ENCODE data around the gene CACNA1B. TPM values are rescaled to one million over a fixed set of nuclear protein-coding genes. Genes with fewer than 3 reads are reported as not detected.
"Not testable (repeated sequence)": the region's sequence is repeated elsewhere in the genome, so short reads cannot be mapped to it uniquely, and the experiment has no call there.

Gene CACNA1B
- total RNA-seq, 1 donor from 2014 or later: under 0.01 TPM

- not testable (repeated sequence) for H3K9me3 ChIP-seq (ENCODE audit: control insufficient read depth in 3 of 3, low read length in 3 of 3); H3K36me3 ChIP-seq (ENCODE audit: control insufficient read depth in 3 of 3, insufficient read depth in 3 of 3, low read length in 3 of 3); H3K27ac ChIP-seq (ENCODE audit: low read depth, low read length); H3K4me3 ChIP-seq (ENCODE audit: low read length in 3 of 3); H3K9ac ChIP-seq (ENCODE audit: low read depth in 1 of 3, low read length in 3 of 3); H3K4me1 ChIP-seq (ENCODE audit: control insufficient read depth in 3 of 3, insufficient read depth in 3 of 3, low read length in 3 of 3)
- peaks cover 0 to 12% (median 12%) of the 10 kb centered on the region in 3 donors for H3K27me3 ChIP-seq (ENCODE audit: control insufficient read depth in 3 of 3, insufficient read depth in 3 of 3, low read length in 3 of 3)
Observed at GRCh38 chr9:138126090-138126857, 248.7 kb downstream of the CACNA1B start.

- H3K27me3 ChIP-seq (ENCODE audit: control insufficient read depth in 3 of 3, insufficient read depth in 3 of 3, low read length in 3 of 3): peaks cover 0 to 12% (median 11%) of the 10 kb centered on the region in 3 donors
- not testable (repeated sequence) for H3K4me1 ChIP-seq (ENCODE audit: control insufficient read depth in 3 of 3, insufficient read depth in 3 of 3, low read length in 3 of 3); H3K9me3 ChIP-seq (ENCODE audit: control insufficient read depth in 3 of 3, low read length in 3 of 3); H3K27ac ChIP-seq (ENCODE audit: low read depth, low read length); H3K9ac ChIP-seq (ENCODE audit: low read depth in 1 of 3, low read length in 3 of 3); H3K4me3 ChIP-seq (ENCODE audit: low read length in 3 of 3); H3K36me3 ChIP-seq (ENCODE audit: control insufficient read depth in 3 of 3, insufficient read depth in 3 of 3, low read length in 3 of 3)
Observed at GRCh38 chr9:138126858-138127584, 249.4 kb downstream of the CACNA1B start.

- H3K9me3 ChIP-seq (ENCODE audit: control insufficient read depth in 3 of 3, low read length in 3 of 3); H3K4me1 ChIP-seq (ENCODE audit: control insufficient read depth in 3 of 3, insufficient read depth in 3 of 3, low read length in 3 of 3); H3K27ac ChIP-seq (ENCODE audit: low read depth, low read length); H3K9ac ChIP-seq (ENCODE audit: low read depth in 1 of 3, low read length in 3 of 3); H3K4me3 ChIP-seq (ENCODE audit: low read length in 3 of 3); H3K36me3 ChIP-seq (ENCODE audit: control insufficient read depth in 3 of 3, insufficient read depth in 3 of 3, low read length in 3 of 3); H3K27me3 ChIP-seq (ENCODE audit: control insufficient read depth in 3 of 3, insufficient read depth in 3 of 3, low read length in 3 of 3): not testable (repeated sequence)
Observed at GRCh38 chr9:138128027-138128426, 250.4 kb downstream of the CACNA1B start.

- not testable (repeated sequence) for H3K36me3 ChIP-seq (ENCODE audit: control insufficient read depth in 3 of 3, insufficient read depth in 3 of 3, low read length in 3 of 3); H3K4me1 ChIP-seq (ENCODE audit: control insufficient read depth in 3 of 3, insufficient read depth in 3 of 3, low read length in 3 of 3); H3K27ac ChIP-seq (ENCODE audit: low read depth, low read length); H3K9me3 ChIP-seq (ENCODE audit: control insufficient read depth in 3 of 3, low read length in 3 of 3); H3K27me3 ChIP-seq (ENCODE audit: control insufficient read depth in 3 of 3, insufficient read depth in 3 of 3, low read length in 3 of 3); H3K4me3 ChIP-seq (ENCODE audit: low read length in 3 of 3); H3K9ac ChIP-seq (ENCODE audit: low read depth in 1 of 3, low read length in 3 of 3)
Observed at GRCh38 chr9:138129318-138129717, 251.7 kb downstream of the CACNA1B start.

- H3K9me3 ChIP-seq (ENCODE audit: control insufficient read depth in 3 of 3, low read length in 3 of 3); H3K4me3 ChIP-seq (ENCODE audit: low read length in 3 of 3): not testable (repeated sequence)
Observed at GRCh38 chr9:138132946-138133705, 255.5 kb downstream of the CACNA1B start.

GRCh38 chr9:138134581-138134980, 257.0 kb downstream of the CACNA1B start:
- H3K27me3 ChIP-seq (ENCODE audit: control insufficient read depth in 3 of 3, insufficient read depth in 3 of 3, low read length in 3 of 3); H3K27ac ChIP-seq (ENCODE audit: low read depth, low read length); H3K36me3 ChIP-seq (ENCODE audit: control insufficient read depth in 3 of 3, insufficient read depth in 3 of 3, low read length in 3 of 3); H3K9me3 ChIP-seq (ENCODE audit: control insufficient read depth in 3 of 3, low read length in 3 of 3); H3K4me1 ChIP-seq (ENCODE audit: control insufficient read depth in 3 of 3, insufficient read depth in 3 of 3, low read length in 3 of 3); H3K9ac ChIP-seq (ENCODE audit: low read depth in 1 of 3, low read length in 3 of 3); H3K4me3 ChIP-seq (ENCODE audit: low read length in 3 of 3): not testable (repeated sequence)

More at GRCh38 chr9:138132946-138133705, 255.5 kb downstream of the CACNA1B start:
- H3K27ac ChIP-seq (ENCODE audit: low read depth, low read length); H3K9ac ChIP-seq (ENCODE audit: low read depth in 1 of 3, low read length in 3 of 3); H3K36me3 ChIP-seq (ENCODE audit: control insufficient read depth in 3 of 3, insufficient read depth in 3 of 3, low read length in 3 of 3); H3K27me3 ChIP-seq (ENCODE audit: control insufficient read depth in 3 of 3, insufficient read depth in 3 of 3, low read length in 3 of 3); H3K4me1 ChIP-seq (ENCODE audit: control insufficient read depth in 3 of 3, insufficient read depth in 3 of 3, low read length in 3 of 3): not testable (repeated sequence)

- not testable (repeated sequence) for H3K9me3 ChIP-seq (ENCODE audit: control insufficient read depth in 3 of 3, low read length in 3 of 3); H3K27me3 ChIP-seq (ENCODE audit: control insufficient read depth in 3 of 3, insufficient read depth in 3 of 3, low read length in 3 of 3); H3K27ac ChIP-seq (ENCODE audit: low read depth, low read length); H3K36me3 ChIP-seq (ENCODE audit: control insufficient read depth in 3 of 3, insufficient read depth in 3 of 3, low read length in 3 of 3); H3K4me3 ChIP-seq (ENCODE audit: low read length in 3 of 3); H3K4me1 ChIP-seq (ENCODE audit: control insufficient read depth in 3 of 3, insufficient read depth in 3 of 3, low read length in 3 of 3); H3K9ac ChIP-seq (ENCODE audit: low read depth in 1 of 3, low read length in 3 of 3)
Observed at GRCh38 chr9:138139096-138139495, 261.5 kb downstream of the CACNA1B start.

- not testable (repeated sequence) for H3K4me3 ChIP-seq (ENCODE audit: low read length in 3 of 3); H3K27ac ChIP-seq (ENCODE audit: low read depth, low read length); H3K4me1 ChIP-seq (ENCODE audit: control insufficient read depth in 3 of 3, insufficient read depth in 3 of 3, low read length in 3 of 3); H3K27me3 ChIP-seq (ENCODE audit: control insufficient read depth in 3 of 3, insufficient read depth in 3 of 3, low read length in 3 of 3); H3K9me3 ChIP-seq (ENCODE audit: control insufficient read depth in 3 of 3, low read length in 3 of 3); H3K9ac ChIP-seq (ENCODE audit: low read depth in 1 of 3, low read length in 3 of 3); H3K36me3 ChIP-seq (ENCODE audit: control insufficient read depth in 3 of 3, insufficient read depth in 3 of 3, low read length in 3 of 3)
Observed at GRCh38 chr9:138140980-138141379, 263.4 kb downstream of the CACNA1B start.

- not testable (repeated sequence) for H3K27me3 ChIP-seq (ENCODE audit: control insufficient read depth in 3 of 3, insufficient read depth in 3 of 3, low read length in 3 of 3); H3K27ac ChIP-seq (ENCODE audit: low read depth, low read length); H3K4me3 ChIP-seq (ENCODE audit: low read length in 3 of 3); H3K4me1 ChIP-seq (ENCODE audit: control insufficient read depth in 3 of 3, insufficient read depth in 3 of 3, low read length in 3 of 3); H3K36me3 ChIP-seq (ENCODE audit: control insufficient read depth in 3 of 3, insufficient read depth in 3 of 3, low read length in 3 of 3); H3K9ac ChIP-seq (ENCODE audit: low read depth in 1 of 3, low read length in 3 of 3); H3K9me3 ChIP-seq (ENCODE audit: control insufficient read depth in 3 of 3, low read length in 3 of 3)
Observed at GRCh38 chr9:138142528-138143244, 265.1 kb downstream of the CACNA1B start.

Data from skeletal muscle tissue (tissue), 4 donors.